Sigmoid colon (tissue), 7 donors: ENCODE data around the gene SH3TC1. TPM values are rescaled to one million over a fixed set of nuclear protein-coding genes. Genes with fewer than 3 reads are reported as not detected.
A peak's percentile ranks its signal among the peaks of the same experiment; 100 is the strongest.

Experiments used
- DNase-seq: peaks from one replicate; pipeline ENCODE4 v3.0.0-alpha.2; 2019
- H3K27ac ChIP-seq, 4 donors: fragments of 200-600 bp; sonication (generic); one replicate each; pipeline ENCODE4 v1.5.1; 2016 to 2019; ENCODE audit warnings: mild to moderate bottlenecking in 1 of 4
- H3K27me3 ChIP-seq, 3 donors: fragments of 200-600 bp; sonication (generic); one replicate each; pipeline ENCODE4 v1.5.1; 2019; ENCODE audit warnings: mild to moderate bottlenecking in 1 of 3
- H3K36me3 ChIP-seq, 4 donors: fragments of 200-600 bp; sonication (generic); one replicate each; pipeline ENCODE4 v1.5.1; 2016 to 2019
- H3K4me1 ChIP-seq, 4 donors: fragments of 200-600 bp; sonication (generic); one replicate each; pipeline ENCODE4 v1.5.1; 2017 to 2019
- H3K4me3 ChIP-seq, 4 donors: fragments of 200-600 bp; sonication (generic); one replicate each; pipeline ENCODE4 v1.5.1; 2017 to 2019; ENCODE audit warnings: mild to moderate bottlenecking in 2 of 4, moderate library complexity in 1 of 4
- H3K9me3 ChIP-seq, 4 donors: fragments of 200-600 bp in 3 of 4; sonication (generic) in 3 of 4; one replicate each; pipeline versions ENCODE4 v1.5.1 to v1.6.1; 2013 to 2019
- EP300 ChIP-seq, 4 donors: sonication (generic); formaldehyde crosslinking; IDR thresholded peaks; one replicate each; pipeline ENCODE4 v1.6.1; 2017; ENCODE audit warnings: antibody characterized with exemption in 4 of 4
- POLR2A ChIP-seq, 2 donors: fragments of 450-650 bp; IDR thresholded peaks; one replicate each; pipeline ENCODE4 v1.6.1; 2016; ENCODE audit warnings: antibody characterized with exemption in 2 of 2, mild to moderate bottlenecking in 2 of 2, moderate library complexity in 2 of 2
- POLR2AphosphoS5 ChIP-seq, 4 donors: sonication (generic); formaldehyde crosslinking; IDR thresholded peaks; one replicate each; pipeline ENCODE4 v1.6.1; 2017; ENCODE audit warnings: antibody characterized with exemption in 4 of 4
- WGBS, 2 donors: extraction: QIAGEN DNeasy Blood & Tissue Kit; methylation state at CpG; one replicate each; pipeline ENCODE4 v1.1.7; 2013; 5-methylcytosine and 5-hydroxymethylcytosine counted together
- intact Hi-C: fragments of 100-400 bp; cut with DNase I; formaldehyde crosslinking; loops from one replicate; pipeline ENCODE4 v1.15.1; 2023
- polyA plus RNA-seq, 3 donors: library from polyadenylated mRNA; stranded (reverse); fragments of 200-250 nt; gene quantifications; one replicate each; pipeline ENCODE4 v1.2.3, GENCODE V29; 2013
- total RNA-seq, 4 donors: library from RNA; depleted of rRNA; stranded (reverse); fragments of >200 nt; gene quantifications; one replicate each; pipeline ENCODE4 v1.1.0, GENCODE V29; 2016
- TF ChIP-seq, protein P1 (sequence below), 4 experiments: fragments of 450-650 bp in 3 of 4; fragments of 200-600 bp in 1 of 4; IDR thresholded peaks; one replicate each; pipeline ENCODE4 v1.5.1; 2016 to 2019; ENCODE audit warnings: antibody characterized with exemption in 4 of 4, mild to moderate bottlenecking in 3 of 4, moderate library complexity in 2 of 4
- donor health status: healthy with polysubstance abuse.
- donor health status: Bipolar disorder and iron deficiency.
- donor health status: healthy.

The SH3TC1 gene
- total and polyA plus RNA-seq, 7 donors = 3.0 to 24.4 (median 7.8) TPM

- no peaks in the 10 kb centered on the region for H3K9me3 ChIP-seq
- H3K4me1 ChIP-seq = peaks cover 0 to 12% (median 11%) of the 10 kb centered on the region in 4 donors
- H3K27ac ChIP-seq = no peak overlapping the region
- no peaks in the 10 kb centered on the region for H3K27me3 ChIP-seq
- DNase-seq = no peak
- WGBS, 2 donors = 91 to 94% methylated on average over 14 of the region's 14 CpGs
- intact Hi-C loops = loop anchor here (5.0 kb wide), 1 partner anchor 351 kb away; the partner anchor contains the start of gene CPZ
- H3K4me3 ChIP-seq = no peak overlapping the region
- TF ChIP-seq, protein P1, sequence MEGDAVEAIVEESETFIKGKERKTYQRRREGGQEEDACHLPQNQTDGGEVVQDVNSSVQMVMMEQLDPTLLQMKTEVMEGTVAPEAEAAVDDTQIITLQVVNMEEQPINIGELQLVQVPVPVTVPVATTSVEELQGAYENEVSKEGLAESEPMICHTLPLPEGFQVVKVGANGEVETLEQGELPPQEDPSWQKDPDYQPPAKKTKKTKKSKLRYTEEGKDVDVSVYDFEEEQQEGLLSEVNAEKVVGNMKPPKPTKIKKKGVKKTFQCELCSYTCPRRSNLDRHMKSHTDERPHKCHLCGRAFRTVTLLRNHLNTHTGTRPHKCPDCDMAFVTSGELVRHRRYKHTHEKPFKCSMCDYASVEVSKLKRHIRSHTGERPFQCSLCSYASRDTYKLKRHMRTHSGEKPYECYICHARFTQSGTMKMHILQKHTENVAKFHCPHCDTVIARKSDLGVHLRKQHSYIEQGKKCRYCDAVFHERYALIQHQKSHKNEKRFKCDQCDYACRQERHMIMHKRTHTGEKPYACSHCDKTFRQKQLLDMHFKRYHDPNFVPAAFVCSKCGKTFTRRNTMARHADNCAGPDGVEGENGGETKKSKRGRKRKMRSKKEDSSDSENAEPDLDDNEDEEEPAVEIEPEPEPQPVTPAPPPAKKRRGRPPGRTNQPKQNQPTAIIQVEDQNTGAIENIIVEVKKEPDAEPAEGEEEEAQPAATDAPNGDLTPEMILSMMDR (IDR thresholded peaks at IDR 0.05) = no peak
- TF ChIP-seq EP300 (IDR thresholded peaks at IDR 0.05) (no peak), POLR2AphosphoS5 (IDR thresholded peaks at IDR 0.05) (no peak), POLR2A (IDR thresholded peaks at IDR 0.05) (no peak)
- H3K36me3 ChIP-seq = no peaks in the 10 kb centered on the region
Measured at GRCh38 chr4:8241211-8241779, 42.2 kb downstream of the SH3TC1 start.

DNA sequence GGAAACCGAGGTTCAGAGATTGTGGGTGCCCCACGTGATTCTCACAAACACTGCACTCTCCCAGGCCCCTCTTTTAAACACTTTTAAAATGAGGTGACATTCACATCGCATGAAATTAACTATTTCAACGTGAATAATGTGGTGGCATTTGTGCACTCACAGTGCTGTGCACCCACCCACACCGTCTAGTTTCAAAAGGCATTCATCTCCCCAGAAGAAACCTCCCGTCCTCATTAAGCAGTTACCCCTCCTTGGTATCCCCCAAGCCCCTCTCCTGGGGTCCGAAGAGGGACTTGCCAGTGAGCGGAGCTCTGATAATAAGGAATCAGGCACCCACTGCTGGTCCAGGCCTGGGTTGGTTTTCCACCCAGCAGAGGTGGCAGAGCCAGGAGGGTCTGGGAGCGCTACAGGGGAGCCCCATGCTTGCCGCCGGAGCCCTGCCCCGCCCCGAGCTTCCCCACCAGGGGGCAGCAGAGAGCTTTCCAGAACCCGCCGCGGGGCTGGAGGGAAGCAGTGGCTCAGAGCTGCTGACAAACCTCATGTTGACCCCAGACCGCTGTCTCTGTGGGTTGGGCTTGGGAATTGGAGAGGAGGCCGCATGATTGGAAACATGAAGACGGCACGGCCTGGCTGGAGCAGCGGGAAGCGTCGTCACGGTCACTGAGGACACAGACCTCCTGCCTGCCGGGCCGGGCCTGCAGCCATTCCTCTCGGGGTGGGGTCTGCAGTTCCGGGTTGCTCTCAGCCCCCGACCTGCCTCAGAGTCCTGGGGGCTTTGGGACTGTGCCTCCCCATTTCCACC lies 43.0 kb downstream of the SH3TC1 start:
- Histone ChIP-seq H3K9me3 (no peaks in the 10 kb centered on the region), H3K27ac (peak overlapping the region in 3 of 4 donors; percentile 2 to 49 (median 43)), H3K4me3 (no peak overlapping the region), H3K27me3 (no peaks in the 10 kb centered on the region), H3K36me3 (no peaks in the 10 kb centered on the region), H3K4me1 (peaks cover 0 to 12% (median 11%) of the 10 kb centered on the region in 4 donors)
- TF ChIP-seq, protein P1 (IDR thresholded peaks at IDR 0.05) = peak; percentile 90 to 99 (median 92)
- TF ChIP-seq POLR2AphosphoS5 (IDR thresholded peaks at IDR 0.05) (peak in 2 of 4 donors; percentile 44 to 74), EP300 (IDR thresholded peaks at IDR 0.05) (no peak), POLR2A (IDR thresholded peaks at IDR 0.05) (no peak)
- intact Hi-C loops = loop anchor here (1.0 to 5.0 kb wide), 2 partner anchors 161 to 350 kb away; partner anchors contain the start of gene CPZ
- 35 to 40% methylated on average over 29 of the region's 29 CpGs for WGBS, 2 donors
- DNase-seq = peak; percentile 96

DNA sequence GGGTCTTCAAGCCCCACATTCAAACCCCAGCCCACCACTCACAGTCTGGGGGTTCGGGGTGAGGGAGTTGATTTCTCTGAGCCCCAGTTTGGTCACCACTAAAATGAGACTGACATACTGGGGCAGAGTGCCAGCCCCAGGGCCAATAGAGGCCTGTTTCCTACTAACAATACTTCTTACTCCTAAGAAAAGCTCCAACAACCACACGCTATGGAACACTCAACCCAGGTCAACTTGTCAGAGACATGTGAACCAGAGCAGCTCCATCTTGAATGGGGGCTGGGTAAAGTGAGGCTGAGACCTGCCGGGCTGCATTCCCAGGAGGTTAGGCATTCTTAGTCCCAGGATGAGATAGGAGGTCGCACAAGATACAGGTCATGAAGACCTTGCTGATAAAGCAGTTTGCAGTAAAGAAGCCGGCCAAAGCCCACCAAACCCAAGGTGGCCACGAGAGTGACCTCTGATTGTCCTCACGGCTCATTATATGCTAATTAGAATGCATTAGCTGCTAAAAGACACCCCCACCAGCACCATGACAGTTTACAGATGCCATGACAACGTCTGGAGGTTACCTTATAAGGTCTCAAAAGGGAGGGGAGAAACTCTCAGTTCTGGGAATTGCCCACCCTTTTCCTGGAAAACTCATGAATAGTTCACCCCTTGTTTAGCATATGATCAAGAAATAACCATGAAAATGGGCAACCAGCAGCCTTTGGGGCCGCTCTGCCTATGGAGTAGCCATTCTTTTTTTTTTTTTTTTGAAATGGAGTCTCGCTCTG lies 43.9 kb downstream of the SH3TC1 start:
- H3K27ac ChIP-seq = peak overlapping the region in 3 of 4 donors; percentile 2 to 49 (median 43)
- no peak for DNase-seq
- WGBS, 2 donors = 77 to 87% methylated on average over 10 of the region's 10 CpGs
- no peaks in the 10 kb centered on the region for H3K9me3 ChIP-seq
- H3K36me3 ChIP-seq = no peaks in the 10 kb centered on the region
- H3K4me3 ChIP-seq = no peak overlapping the region
- peaks cover 0 to 12% (median 11%) of the 10 kb centered on the region in 4 donors for H3K4me1 ChIP-seq
- no peak for TF ChIP-seq EP300 (IDR thresholded peaks at IDR 0.05)
- TF ChIP-seq POLR2AphosphoS5 (IDR thresholded peaks at IDR 0.05) = no peak
- TF ChIP-seq, protein P1 (IDR thresholded peaks at IDR 0.05) = no peak
- no peak for TF ChIP-seq POLR2A (IDR thresholded peaks at IDR 0.05)
- no peaks in the 10 kb centered on the region for H3K27me3 ChIP-seq
- intact Hi-C loops = loop anchor here (1.0 to 5.0 kb wide), 2 partner anchors 160 to 349 kb away; partner anchors contain the start of gene CPZ

- no peak for TF ChIP-seq POLR2AphosphoS5 (IDR thresholded peaks at IDR 0.05)
- TF ChIP-seq, protein P1 (IDR thresholded peaks at IDR 0.05) = no peak
- WGBS, 2 donors = 90 to 91% methylated on average over 18 of the region's 18 CpGs
- Histone ChIP-seq H3K4me1 (peaks cover 0 to 12% (median 11%) of the 10 kb centered on the region in 4 donors), H3K4me3 (no peak overlapping the region), H3K27me3 (no peaks in the 10 kb centered on the region), H3K27ac (no peak overlapping the region), H3K9me3 (no peaks in the 10 kb centered on the region), H3K36me3 (no peaks in the 10 kb centered on the region)
- intact Hi-C loops = loop anchor here (5.0 kb wide), 1 partner anchor 348 kb away; the partner anchor contains the start of gene CPZ
- DNase-seq = no peak
Measured at GRCh38 chr4:8244001-8244757, 45.1 kb downstream of the SH3TC1 start.
